HG03558 (cell line): ENCODE measurements around the gene TAS2R4.
"Not testable (repeated sequence)": the region's sequence is repeated elsewhere in the genome, so short reads cannot be mapped to it uniquely, and the experiment has no call there.

Experiments
- ATAC-seq: cut with Tn5 transposase; IDR thresholded peaks from one replicate; pipeline ENCODE4 v1.9.1; 2021; ENCODE audit warnings: moderate number of reproducible peaks; ENCODE audit not compliant: unreplicated experiment; ENCODE audit errors: extremely low read depth

TAS2R4 gene

DNA sequence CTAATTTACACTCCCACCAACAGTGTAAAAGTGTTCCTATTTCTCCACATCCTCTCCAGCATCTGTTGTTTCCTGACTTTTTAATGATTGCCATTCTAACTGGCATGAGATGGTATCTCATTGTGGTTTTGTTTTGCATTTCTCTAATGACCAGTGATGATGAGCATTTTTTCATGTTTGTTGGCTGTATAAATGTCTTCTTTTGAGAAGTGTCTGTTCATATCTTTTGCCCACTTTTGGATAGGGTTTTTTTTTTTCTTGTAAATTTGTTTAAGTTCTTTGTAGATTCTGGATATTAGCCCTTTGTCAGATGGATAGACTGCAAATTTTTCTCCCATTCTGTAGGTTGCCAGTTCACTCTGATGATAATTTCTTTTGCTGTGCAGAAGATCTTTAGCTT lies 46.0 kb downstream of the TAS2R4 start:
- not testable (repeated sequence) for ATAC-seq
